Left forelimb (tissue), 1 donor: ENCODE results near the gene ZNF716.
"Not testable (repeated sequence)": the region's sequence is repeated elsewhere in the genome, so short reads cannot be mapped to it uniquely, and the experiment has no call there.

Experiments
- DNase-seq: peaks from one replicate; pipeline ENCODE4 v3.0.0-alpha.2; 2018; ENCODE audit warnings: low spot score

Gene ZNF716

DNA sequence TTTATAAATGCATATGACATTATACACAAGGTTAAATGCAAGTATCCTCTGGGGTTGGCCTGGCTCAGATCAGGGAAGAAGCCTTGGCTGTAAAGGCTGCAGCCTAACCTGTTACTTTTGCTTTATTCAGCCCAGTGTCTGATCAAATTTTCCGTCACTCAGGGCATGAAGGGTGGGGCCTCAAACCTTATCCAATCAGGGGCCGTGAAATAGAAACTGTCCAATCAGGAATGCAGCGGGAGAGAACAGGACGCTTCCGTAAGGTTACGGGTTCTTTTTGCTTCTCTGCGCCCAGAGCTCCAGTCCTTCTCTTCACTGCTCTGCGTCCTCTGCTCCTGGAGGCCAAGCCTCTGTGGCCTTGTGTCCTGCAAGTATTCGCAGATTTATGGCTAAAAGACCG lies at the start of gene ZNF716:
Gene ZNF716 (plus strand): TSS at position 274 of the 400 bp plus-strand sequence. CDS start 112 bp downstream, at position 386.
- no peak for DNase-seq

DNA sequence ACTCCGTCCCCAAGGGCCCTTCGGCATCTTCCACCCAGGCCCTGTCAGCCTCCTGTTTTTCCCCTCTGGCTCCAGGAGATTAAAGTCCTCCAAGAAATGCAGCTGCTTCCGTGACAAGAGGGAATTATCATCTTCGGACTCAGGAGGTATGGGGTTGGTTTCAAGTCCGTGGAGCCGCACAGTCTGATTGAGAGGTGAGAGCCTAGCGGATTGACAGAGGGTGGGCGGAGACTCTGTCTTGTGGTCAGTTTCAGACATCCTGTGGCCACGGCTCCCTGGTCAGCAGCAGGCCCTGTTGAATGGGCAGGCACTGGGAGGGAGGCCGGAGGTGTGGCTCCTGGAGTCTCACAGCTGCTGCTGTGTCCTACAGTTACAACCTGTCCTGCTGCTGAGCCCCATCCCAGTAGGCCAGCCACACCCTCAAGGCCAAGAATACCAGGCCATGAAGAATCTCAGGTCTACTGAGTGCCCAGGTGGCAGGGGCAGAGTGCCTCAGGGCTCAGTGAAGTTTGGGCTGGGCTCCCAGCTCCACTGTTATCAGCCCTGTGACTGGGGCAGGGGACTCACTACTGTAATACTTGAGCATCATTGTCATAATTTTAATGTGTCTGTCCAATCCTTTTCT lies 49.3 kb upstream of the ZNF716 start:
- DNase-seq: no peak

DNA sequence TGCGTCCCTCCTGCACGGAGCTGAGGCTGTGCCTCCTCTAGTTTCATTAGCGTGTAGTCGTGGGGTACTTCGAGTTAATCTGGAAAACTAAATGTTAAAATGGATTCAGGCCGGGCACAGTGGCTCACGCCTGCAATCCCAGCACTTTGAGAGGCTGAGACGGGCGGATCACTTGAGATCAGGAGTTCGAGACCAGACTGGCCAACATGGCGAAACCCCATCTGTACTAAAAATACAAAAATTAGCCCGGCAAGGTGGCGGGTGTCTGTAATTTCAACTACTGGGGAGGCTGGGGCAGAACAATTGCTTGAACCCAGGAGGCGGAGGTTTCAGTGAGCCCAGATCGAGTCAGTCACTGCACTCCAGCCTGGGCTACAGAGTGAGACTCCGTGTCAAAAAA lies 46.9 kb upstream of the ZNF716 start:
- not testable (repeated sequence) for DNase-seq

DNA sequence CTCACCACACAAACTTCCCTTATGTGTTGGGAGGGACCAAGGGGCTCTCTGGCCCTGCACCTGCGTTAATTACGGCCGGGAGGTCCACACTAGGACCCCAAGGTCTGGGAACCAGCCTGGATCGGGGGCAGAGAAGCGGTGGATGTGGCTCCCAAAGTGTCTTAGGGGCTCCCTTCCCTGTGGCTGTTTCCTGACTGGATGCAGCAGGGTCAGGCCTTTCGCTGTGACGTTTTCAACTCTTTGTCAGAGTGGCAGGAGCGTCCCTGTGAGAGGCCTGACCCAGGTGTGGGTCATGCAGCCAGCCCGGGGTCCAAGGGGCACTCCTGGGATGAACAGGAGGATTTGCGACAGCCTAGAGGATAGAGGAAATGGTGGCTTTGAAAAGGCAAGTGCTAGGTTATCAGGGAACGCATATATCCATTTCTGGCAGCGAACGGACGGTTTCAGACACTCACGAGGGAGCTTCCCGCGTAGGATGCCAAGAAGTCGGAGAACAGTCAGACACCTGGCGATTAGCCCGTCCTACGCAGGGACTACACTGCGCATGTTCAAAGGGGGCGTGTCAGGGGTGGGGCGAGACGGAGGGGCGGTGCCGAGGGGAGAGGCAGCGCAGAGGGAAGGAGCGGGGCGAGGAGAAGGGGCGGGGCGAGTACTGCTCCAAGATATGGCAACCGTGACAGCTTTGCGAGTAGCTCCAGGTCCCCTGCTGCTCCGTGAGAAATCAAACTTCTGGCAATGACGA lies 46.2 kb upstream of the ZNF716 start:
- no peak for DNase-seq

DNA sequence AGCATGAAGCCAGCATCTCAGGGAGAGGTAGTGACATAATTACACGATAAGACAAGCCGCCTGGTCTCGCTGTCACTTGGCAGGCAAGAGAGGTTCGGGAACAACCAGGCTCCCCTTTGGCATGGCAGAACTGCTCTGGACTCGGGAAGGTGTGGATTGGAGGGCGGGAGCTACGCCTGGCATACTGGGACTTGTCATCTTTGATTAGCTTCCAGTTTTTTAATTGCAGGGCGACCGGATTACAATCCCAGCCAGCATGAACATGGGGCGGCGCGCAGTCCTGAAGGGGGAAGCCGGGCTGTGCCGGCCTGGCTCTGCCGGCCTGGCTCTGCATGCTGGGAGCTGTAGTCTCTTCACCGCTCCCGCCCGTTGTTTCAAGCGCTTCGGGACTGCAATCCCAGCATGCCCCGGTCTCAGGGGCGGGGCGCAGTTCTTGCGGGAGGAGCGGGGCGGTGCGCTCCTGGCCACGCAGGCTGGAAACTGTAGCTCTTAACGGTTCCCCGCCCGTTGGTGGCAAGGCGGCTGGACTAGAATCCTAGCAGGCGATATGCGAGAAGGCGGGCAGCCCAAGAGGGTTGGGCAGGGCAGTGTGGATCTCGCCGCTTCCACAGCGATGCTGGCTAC lies 45.5 kb upstream of the ZNF716 start:
- DNase-seq: no peak

DNA sequence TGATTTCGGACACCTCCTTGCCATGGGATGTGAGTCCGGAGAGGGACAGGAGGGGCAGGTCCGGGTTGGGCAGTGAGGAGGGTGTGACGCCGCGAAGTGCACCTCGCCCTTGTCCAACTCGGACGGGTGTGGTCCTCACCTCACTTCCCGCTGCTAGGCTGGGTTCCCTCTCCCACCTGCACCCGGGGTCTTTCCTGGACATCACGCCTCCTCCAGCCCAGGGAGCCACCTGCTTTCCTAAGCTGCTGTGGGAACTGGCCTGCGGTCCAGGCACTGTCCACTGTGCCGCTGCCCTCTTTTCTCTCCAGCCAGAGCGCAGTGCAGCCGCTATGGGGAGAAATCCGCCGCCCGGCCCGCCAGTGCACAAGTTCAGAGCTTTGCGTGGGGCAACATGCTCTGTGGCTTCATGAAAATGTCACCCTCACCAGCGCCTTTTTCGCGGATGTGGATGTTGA lies 45.0 kb upstream of the ZNF716 start:
- no peak for DNase-seq

DNA sequence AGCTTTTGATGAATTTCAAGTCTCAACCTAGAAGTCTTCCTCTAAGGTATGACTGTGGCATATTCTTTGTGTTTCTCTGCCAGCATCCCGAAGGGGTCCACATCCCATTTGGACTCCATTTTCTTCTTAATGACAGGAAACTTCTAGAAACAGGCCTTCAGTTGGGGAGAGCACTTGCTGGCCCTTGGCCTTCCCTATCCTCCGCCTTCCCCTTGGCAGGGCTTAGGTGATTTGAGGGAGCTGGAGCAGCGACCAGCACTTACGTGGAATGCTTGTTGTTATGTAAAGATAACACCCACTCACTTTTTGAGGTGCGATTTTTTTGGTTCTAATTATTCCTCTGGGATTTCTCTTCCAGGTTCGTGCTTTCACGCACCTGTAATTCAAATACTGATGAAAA lies 42.9 kb upstream of the ZNF716 start:
- no peak for DNase-seq

DNA sequence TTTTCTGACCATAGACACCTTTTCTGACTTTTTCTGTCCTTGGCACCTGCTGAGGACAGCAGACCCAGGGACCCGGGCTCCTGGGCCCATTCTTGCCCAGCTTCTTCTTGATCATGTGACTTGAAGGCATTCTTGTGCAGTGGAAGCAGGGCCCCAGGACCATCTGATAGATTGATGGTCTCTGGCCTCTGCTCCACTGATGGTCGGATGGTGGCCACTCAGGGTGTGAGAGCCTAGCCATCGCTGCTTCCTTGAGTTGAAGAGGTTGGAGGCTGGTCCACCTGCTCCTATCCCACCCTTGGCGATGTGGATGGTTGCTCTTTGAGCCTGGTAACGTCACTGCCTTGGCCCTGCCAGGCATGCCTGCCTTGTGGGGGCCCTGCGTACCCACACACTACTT lies 37.8 kb upstream of the ZNF716 start:
- no peak for DNase-seq

DNA sequence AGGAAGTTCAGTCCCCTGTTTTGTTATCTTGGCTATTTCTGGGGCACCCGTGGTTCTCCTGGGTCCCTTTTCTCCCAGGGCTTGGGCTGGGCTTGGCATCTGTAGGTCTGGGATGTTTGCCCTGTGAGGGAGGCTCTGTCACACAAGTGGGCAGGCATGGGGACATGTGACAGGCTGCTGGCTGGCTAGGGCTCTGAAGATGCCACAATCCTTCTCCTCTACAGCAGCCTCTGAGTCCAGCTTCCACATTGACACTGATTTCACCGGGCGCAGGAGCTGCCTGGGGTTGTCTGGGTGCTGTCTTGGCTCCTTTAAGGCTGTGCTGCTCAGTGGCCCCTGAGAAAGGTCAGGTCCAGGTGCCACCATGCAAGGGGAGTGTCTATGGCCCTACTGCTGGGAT lies 37.4 kb upstream of the ZNF716 start:
- DNase-seq: no peak

DNA sequence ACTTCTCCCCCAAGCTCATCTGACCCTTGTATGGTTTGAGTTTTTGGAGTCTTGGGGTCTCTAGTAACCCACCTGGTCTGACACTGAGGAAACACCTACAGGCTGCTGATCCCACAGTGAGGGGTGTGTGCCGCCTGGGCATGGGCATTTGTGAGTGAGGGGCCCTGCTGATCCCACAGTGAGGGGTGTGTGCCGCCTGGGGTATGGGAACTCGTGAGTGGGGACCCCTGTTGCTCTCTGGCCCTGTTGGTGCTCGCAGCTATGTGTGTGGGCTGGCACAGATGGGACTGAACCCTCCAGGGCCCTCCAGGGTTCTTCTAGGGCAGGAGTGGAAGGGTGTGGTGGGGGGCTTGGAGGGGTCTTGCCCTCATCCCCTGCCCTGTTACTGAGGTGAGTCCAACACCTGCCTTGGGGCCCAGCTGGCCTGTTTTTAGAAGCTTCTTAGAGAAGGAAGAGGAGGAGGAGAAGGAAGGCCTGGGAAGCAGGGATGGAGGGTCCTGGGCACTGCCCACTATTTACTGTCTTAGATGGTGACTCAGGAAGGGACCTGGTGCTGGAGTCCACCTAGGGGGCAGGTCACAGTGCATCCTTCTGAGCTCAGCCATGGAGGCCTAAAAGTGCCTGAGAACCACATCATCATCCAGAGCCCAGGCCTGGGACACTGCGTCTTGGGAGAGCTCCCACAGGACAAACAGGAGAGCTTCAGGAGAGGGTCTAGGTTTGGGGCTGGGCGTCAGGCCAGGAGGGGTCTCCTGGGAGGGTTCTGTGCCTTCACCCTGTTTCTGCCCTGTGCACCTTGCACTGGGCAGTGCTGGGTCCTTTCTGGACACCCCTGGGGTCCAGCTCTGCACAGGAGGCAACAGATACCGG lies 36.2 kb upstream of the ZNF716 start:
- no peak for DNase-seq

DNA sequence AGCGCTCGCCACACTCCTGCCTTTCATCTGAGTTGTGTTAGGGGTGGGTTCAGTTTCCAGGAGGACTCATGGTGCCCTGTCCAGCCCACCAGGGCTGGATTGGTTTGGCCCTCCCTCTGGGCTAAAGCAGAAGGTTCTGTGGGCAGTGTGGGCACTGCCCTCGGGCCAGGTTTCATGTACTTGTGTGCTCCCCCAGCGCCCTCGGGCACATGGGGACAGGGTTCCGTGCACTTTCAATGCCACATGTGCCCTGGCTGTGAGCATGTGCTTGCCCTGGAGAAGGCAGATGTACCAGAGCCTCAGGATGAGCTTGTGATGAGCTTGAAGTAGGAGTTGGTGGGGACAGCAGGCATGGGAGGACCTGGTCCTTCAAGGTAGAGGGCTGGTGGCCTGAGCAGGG lies 35.6 kb upstream of the ZNF716 start:
- DNase-seq: no peak

DNA sequence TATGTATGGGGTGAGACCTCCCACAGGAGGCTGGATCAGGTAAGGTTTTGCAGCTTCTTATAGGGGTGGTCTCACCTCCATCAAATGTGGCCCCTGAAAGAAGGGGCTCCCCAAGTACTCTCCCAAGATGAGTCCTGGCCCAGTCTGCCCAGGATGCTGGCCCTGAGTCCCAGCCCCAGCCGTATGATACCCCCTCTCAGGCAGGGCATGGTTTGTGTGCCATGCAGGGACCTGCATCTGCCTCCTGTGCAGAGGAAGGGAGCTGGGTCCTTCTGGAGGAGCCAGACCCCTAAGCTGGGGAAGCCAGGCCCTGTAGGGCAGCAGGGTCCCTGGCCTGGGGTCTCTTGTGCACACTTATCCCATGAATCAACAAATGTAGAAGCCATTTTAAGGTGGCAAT lies 35.1 kb upstream of the ZNF716 start:
- no peak for DNase-seq

DNA sequence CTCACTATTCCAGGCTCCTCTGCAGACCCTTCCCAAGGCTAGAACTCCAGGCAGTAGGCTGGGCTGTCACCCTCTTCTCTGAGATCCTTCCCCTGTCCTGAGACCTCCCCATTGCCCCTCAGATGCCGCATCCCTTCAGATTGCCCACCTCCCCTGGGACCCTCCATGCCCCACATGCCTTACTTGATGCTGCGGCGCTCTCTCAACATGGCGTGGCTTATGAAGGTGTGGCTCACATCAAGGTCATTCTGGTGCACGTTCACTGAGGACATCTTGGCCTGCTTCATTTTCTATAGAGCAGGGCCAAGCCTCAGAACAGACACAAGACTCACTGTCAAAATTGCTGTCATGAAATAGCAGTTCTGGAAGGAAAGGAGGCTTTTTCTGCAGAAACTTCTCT lies 34.7 kb upstream of the ZNF716 start:
- DNase-seq: no peak

DNA sequence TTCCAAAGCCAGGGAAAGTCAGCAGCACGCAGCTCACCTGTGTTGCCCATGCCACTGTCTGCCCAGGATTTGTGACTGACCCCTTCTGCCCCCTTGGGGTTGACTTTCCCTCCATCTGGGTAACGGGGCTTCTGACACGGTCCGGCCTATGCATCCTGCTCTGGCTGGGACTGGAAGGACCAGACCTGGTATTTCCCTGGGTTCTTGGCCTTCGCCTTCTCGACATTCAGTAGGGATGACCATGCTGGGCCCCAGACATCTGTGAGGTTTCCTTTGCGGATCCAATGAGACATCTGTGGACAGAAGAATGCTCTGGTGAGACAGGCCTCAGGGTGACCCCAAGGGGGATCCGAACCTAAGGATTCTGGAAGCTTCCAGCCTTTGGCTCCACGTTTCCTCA lies 34.2 kb upstream of the ZNF716 start:
- DNase-seq: no peak

DNA sequence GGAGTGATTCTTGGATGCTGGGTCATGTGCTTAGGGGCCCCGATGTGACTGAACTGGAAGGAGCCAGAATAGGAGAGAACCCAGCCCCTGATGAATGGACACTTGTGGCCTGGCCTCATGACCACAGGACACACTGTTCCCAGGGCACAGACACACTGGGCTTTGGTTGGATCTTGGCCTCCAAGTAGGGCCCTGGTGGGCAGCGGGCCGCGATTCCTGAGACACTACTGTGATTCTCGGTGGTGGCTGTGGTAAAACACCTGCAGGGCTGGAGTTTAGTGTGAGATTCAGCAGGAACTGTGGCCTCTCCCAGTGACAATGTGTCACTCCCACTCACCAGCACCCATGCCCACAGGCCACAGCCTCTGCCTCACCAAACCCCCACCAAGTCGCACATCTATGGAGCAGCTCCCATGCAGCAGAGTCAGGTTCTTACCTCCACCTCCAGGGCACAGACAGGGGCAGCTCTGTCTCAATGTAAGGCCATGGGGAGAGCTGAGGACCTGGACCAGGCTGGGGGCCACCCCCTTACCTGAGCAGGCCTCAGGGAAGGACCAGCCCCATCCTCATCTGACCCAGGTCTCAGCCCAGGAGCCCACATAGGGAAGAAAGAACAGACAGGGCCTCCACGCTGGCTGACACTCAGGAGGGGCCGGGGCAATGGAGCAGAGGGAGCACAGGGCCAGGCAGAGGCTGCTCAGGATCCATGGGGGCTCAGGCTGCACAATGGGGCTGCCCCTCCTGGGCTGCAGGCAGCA lies 33.2 kb upstream of the ZNF716 start:
- no peak for DNase-seq

DNA sequence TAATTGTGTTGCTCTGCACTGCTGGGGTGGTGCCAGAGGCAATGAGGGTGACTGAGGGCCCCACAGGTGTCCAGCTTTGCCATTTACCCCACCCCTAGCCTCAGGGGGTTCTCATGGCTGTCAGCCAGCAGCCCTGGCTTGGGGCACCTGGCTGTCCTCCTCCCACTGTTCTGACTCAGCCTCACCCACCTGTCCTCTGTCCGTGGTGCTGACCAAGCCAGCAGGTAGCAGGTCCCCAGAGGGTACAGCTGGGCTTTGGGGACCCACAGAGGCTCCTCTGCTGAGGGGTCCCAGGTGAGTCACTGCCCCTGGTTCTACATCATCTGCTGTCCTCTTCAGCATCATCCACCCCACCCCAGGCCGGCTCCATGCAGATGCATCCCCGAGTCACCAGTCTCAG lies 32.2 kb upstream of the ZNF716 start:
- no peak for DNase-seq

DNA sequence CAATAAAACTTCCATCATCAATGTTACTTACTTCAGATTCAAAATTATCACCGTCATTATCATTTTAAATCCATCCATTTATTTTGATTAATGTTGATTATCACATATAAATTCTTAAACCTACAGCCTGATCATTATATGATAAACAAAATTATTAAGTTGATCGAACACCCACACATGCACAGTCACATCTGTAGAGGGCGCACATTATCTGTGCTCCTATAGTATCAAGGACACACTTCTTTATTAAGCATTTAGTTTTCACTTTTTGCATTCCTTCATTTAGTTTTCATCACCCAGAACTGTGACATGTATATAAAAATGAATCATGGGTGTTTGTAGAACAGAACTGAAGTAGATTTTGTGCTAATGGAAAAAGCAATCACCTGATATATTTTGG lies 26.2 kb upstream of the ZNF716 start:
- DNase-seq: no peak

DNA sequence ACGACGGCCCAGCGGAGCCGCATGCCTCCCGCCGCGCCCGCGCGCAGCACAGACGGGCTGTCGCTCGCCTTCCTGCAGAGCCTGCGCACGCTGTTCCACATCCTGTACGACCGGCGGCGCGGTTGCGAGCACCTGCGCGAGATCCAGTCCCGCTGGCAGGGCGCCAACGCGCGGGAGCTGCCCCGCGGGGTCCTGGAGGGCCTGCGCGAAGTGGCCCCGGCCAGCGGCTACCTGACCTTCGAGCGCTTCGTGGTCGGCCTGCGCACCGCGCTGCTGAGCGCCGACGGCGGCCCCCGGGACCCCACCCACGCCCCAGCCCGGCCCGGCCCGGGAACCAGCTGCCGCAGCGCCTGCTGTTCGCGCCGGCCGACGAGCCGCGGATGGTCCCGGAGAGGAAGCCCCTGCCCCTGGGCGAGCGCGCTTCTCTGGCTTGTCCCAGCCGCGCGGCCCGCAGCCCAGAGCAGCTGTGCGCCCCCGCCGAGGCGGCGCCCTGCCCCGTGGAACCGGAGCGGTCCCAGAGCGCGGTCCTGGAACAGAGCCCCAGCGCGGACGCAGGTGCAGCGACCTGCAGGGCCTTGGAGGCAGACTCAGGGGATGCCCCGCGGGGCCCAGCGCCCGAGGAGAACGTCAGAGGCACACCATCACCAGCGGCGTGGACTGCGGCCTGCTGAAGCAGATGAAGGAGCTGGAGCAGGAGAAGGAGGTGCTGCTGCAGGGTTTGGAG lies 25.3 kb upstream of the ZNF716 start:
- DNase-seq: no peak

DNA sequence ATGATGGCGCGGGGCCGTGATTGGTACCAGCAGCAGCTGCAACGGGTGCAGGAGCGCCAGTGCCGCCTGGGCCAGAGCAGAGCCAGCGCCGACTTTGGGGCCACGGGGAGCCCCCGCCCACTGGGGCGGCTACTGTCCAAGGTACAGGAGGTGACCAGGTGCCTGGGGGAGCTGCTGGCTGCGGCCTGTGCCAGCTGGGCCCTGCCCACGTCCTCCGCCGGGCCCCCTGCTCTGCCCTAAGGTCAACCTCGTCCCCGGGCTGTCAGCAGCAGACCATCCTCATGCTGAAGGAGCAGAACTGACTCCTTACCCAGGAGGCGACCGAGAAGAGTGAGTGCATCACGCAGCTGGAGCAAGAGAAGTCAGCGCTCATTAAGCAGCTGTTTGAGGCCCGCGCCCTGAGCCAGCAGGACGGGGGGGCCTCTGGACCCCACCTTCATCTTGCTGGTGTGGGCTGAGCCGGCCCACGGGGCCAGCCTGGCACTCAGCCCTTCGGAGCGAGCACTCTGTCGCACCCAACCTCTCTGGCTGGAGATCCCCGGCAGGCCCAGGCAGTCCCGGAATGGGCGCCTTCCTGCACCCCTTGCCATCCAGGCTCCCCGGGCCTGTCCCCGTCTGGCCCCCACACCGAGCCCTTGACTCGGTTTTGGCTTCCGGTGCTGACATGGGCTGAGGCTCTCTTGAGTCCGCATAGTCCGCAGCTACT lies 24.6 kb upstream of the ZNF716 start:
- no peak for DNase-seq

DNA sequence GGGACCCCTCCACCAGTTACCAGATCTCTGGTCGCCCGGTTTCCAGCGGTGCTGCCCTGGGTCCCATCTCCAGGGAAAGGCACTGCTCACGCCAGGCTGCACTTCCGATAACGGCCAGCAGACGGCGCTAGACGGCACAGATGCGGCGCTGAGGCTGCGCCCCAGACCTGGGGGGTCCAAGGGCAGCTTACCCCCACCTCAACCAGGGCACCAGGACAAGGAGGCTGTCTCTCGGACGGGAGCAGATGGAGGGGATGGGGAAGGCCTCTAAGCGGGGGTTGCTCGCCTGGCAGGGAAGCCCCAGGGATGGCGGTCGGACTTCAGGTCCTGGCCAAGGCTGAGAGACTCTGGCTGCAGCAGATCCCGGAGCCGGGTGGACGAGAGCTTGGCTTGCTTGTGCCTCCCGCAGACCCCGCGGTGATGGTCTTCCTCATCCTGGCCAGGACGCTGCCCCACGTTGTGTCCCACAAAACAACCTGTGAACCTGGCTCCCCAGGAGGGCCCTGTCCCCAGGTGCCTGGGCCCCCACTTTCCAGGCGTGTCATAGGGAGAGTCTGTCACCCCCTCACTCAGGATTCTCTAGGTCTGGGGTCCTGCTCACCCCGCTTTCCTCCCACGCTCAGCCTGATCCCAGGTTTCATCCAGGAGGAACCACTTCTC lies 23.9 kb upstream of the ZNF716 start:
- DNase-seq: no peak
